Stomach (tissue), 9 donors: ENCODE results near the gene GPC6. TPM values are rescaled to one million over a fixed set of nuclear protein-coding genes. Genes with fewer than 3 reads are reported as not detected.

Experiments
- DNase-seq, 2 donors: peaks; one replicate each; pipeline versions ENCODE4 v3.0.0 to v3.0.0-alpha.2; 2013 to 2019
- H3K27ac ChIP-seq, 5 donors: fragments of 200-600 bp in 4 of 5; sonication (generic) in 4 of 5; one replicate each; pipeline ENCODE4 v1.5.1; 2013 to 2019; ENCODE audit warnings: mild to moderate bottlenecking in 1 of 5, moderate library complexity in 1 of 5
- H3K27me3 ChIP-seq, 3 donors: fragments of 200-600 bp; sonication (generic); one replicate each; pipeline ENCODE4 v1.5.1; 2017 to 2019; ENCODE audit warnings: mixed run types in 1 of 3
- H3K36me3 ChIP-seq, 4 donors: fragments of 200-600 bp; sonication (generic); 1 replicate in 3 of 4; 2 replicates in 1 of 4; pipeline ENCODE4 v1.5.1; 2016 to 2019
- H3K4me1 ChIP-seq, 4 donors: fragments of 200-600 bp; sonication (generic); one replicate each; pipeline ENCODE4 v1.5.1; 2016 to 2019
- H3K4me3 ChIP-seq, 4 donors: fragments of 200-600 bp; sonication (generic) in 3 of 4; one replicate each; pipeline ENCODE4 v1.5.1; 2016 to 2019; ENCODE audit warnings: mild to moderate bottlenecking in 1 of 4
- H3K9me3 ChIP-seq, 4 donors: fragments of 200-600 bp; sonication (generic); one replicate each; pipeline ENCODE4 v1.5.1; 2016 to 2019
- CTCF ChIP-seq, 7 experiments: fragments of 450-650 bp in 4 of 7; fragments of 200-600 bp in 3 of 7; sonication (generic) in 3 of 7; IDR thresholded peaks; one replicate each; pipeline ENCODE4 v1.5.1; 2016 to 2019; ENCODE audit warnings: antibody characterized with exemption in 7 of 7, control low read depth in 2 of 7, mild to moderate bottlenecking in 1 of 7
- EP300 ChIP-seq: sonication (generic); formaldehyde crosslinking; IDR thresholded peaks from one replicate; pipeline ENCODE4 v1.6.1; 2017; ENCODE audit warnings: antibody characterized with exemption
- POLR2A ChIP-seq, 4 donors: fragments of 450-650 bp; IDR thresholded peaks; one replicate each; pipeline ENCODE4 v1.6.1; 2016; ENCODE audit warnings: antibody characterized with exemption in 4 of 4, control low read depth in 2 of 4, mild to moderate bottlenecking in 1 of 4, moderate library complexity in 1 of 4
- POLR2AphosphoS5 ChIP-seq, 3 donors: sonication (generic); formaldehyde crosslinking; IDR thresholded peaks; one replicate each; pipeline ENCODE4 v1.6.1; 2016; ENCODE audit warnings: antibody characterized with exemption in 3 of 3
- WGBS, 5 donors: extraction: QIAGEN DNeasy Blood & Tissue Kit in 3 of 5; methylation state at CpG; one replicate each; pipeline versions ENCODE4 v1.1.5 to v1.1.7; 2013 to 2018; 5-methylcytosine and 5-hydroxymethylcytosine counted together
- intact Hi-C: fragments of 100-400 bp; cut with DNase I; formaldehyde crosslinking; loops from one replicate; pipeline ENCODE4 v1.15.1; 2023; ENCODE audit warnings: low total_unique reads
- polyA plus RNA-seq, 3 donors: library from polyadenylated mRNA; stranded (reverse); fragments of 200-250 nt; gene quantifications; one replicate each; pipeline ENCODE4 v1.2.3, GENCODE V29; 2013
- total RNA-seq, 5 donors: library from RNA; depleted of rRNA; stranded (reverse); fragments of >200 nt; gene quantifications; one replicate each; pipeline versions ENCODE4 v1.1.0 to v1.2.3, GENCODE V29; 2014 to 2016
- donor health status: healthy with polysubstance abuse.
- donor health status: Bipolar disorder and iron deficiency.
- donor health status: healthy.

GPC6 gene
- total and polyA plus RNA-seq, 8 donors: 0.70 to 52.7 (median 5.6) TPM

DNA sequence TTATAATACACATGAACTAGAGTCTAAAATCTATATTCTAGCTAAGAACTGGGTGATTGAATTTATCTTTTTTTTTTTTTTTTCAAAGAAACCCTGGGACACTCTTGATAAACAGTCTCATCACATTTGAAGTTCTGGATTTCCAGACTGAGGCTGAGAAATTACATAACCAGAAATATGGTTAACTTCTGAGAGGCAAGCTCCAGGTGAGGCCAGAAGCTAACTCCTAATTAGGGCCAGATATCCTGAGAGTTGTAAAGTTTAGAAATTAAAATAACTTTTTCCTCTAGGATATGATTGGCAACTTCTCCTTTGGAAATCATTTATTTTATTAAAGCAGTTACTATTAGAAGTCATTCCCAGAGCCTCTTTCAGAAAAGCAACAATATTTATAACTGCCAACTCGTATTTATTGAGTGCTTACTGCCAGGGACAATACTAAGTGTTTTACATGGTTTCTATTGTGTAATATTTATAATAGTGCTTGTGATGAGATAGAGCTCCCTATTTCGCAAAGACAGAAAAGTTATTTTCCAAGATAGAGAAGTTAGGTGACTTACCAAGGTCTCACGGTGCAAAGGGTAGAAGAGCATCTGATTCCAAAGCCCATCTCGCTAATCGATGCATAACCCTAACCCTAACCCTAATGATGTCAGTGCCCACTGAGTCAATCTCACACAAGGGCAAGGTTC lies 1065.2 kb downstream of the GPC6 start:
- intact Hi-C loops: no loop called here
- no peaks in the 10 kb centered on the region for H3K27me3 ChIP-seq
- H3K27ac ChIP-seq: no peak overlapping the region
- 35 to 62% (median 47%) methylated on average over 5 of the region's 5 CpGs for WGBS, 5 donors
- H3K4me3 ChIP-seq: no peak overlapping the region
- no peaks in the 10 kb centered on the region for H3K4me1 ChIP-seq
- no peaks in the 10 kb centered on the region for H3K36me3 ChIP-seq
- DNase-seq: no peak
- TF ChIP-seq POLR2A (IDR thresholded peaks at IDR 0.05) (no peak), CTCF (IDR thresholded peaks at IDR 0.05) (no peak), POLR2AphosphoS5 (IDR thresholded peaks at IDR 0.05) (no peak), EP300 (no peak)
- H3K9me3 ChIP-seq: no peaks in the 10 kb centered on the region

DNA sequence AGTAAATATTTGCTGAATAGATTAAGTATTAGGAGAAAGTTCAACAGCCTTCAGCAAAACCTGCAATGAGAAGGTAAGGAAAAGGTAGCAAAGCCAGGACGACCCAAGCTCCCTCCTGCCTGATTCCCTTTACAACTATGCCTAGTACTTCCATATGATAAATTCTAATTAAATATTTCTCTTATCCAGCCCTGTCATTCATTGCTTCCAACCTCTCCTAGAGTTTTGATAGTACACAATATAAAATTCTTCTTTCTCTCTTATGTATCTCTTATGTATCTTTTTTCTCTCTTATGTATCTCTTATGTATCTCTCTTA lies 1065.7 kb downstream of the GPC6 start:
- Histone ChIP-seq H3K4me3 (no peak overlapping the region), H3K27me3 (no peaks in the 10 kb centered on the region), H3K9me3 (no peaks in the 10 kb centered on the region), H3K27ac (no peak overlapping the region), H3K36me3 (no peaks in the 10 kb centered on the region), H3K4me1 (no peaks in the 10 kb centered on the region)
- 29 to 80% (median 48%) methylated on average over 1 of the region's 1 CpG for WGBS, 5 donors
- TF ChIP-seq POLR2AphosphoS5 (IDR thresholded peaks at IDR 0.05) (no peak), CTCF (IDR thresholded peaks at IDR 0.05) (no peak), POLR2A (IDR thresholded peaks at IDR 0.05) (no peak), EP300 (no peak)
- no peak for DNase-seq
- intact Hi-C loops: no loop called here

GRCh38 chr13:94296471-94296870 lies 1069.9 kb downstream of the GPC6 start:
- TF ChIP-seq POLR2AphosphoS5 (IDR thresholded peaks at IDR 0.05) (no peak), CTCF (IDR thresholded peaks at IDR 0.05) (no peak), POLR2A (IDR thresholded peaks at IDR 0.05) (no peak), EP300 (no peak)
- H3K4me3 ChIP-seq: no peak overlapping the region
- no peaks in the 10 kb centered on the region for H3K4me1 ChIP-seq
- intact Hi-C loops: no loop called here
- no peaks in the 10 kb centered on the region for H3K36me3 ChIP-seq
- DNase-seq: no peak
- H3K27ac ChIP-seq: no peak overlapping the region
- H3K9me3 ChIP-seq: no peaks in the 10 kb centered on the region
- WGBS, 5 donors: 56 to 79% (median 77%) methylated on average over 3 of the region's 3 CpGs
- no peaks in the 10 kb centered on the region for H3K27me3 ChIP-seq

DNA sequence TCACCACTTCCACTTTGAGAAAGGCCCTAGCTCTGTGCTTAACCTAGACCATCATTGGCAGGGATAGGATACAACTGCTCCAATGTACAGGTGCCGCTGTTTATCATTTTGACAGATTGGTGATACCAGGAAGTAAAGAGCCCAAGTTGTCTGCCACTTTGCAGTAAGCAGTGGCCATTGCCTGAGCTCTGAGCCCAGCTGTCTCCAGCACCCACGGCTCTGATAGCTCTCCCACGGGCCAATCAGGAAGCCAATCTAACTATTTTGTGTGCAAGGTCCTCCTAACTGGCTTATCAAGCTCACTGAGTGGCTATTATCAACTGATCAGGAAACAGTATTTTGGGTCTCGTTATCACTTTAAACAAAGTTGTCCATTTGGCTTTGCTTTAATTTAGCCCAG lies 1071.7 kb downstream of the GPC6 start:
- no peak for DNase-seq
- H3K4me3 ChIP-seq: no peak overlapping the region
- no peaks in the 10 kb centered on the region for H3K36me3 ChIP-seq
- WGBS, 5 donors: 53 to 62% (median 58%) methylated on average over 4 of the region's 4 CpGs
- no peaks in the 10 kb centered on the region for H3K4me1 ChIP-seq
- no peaks in the 10 kb centered on the region for H3K27me3 ChIP-seq
- H3K9me3 ChIP-seq: no peaks in the 10 kb centered on the region
- intact Hi-C loops: no loop called here
- no peak overlapping the region for H3K27ac ChIP-seq
- TF ChIP-seq POLR2AphosphoS5 (IDR thresholded peaks at IDR 0.05): no peak
- no peak for TF ChIP-seq POLR2A (IDR thresholded peaks at IDR 0.05)
- no peak for TF ChIP-seq CTCF (IDR thresholded peaks at IDR 0.05)
- TF ChIP-seq EP300: no peak
